GM23248 (cell line): ENCODE data around the gene RTEL1. TPM values are rescaled to one million over a fixed set of nuclear protein-coding genes. Genes with fewer than 3 reads are reported as not detected.

Experiments used
- DNase-seq: peaks from one replicate; pipeline ENCODE4 v3.0.0-alpha.2; 2015
- H2AFZ ChIP-seq: fragments of 200-600 bp; sonication (generic); 2 replicates; pipeline ENCODE4 v1.6.1; 2016; ENCODE audit warnings: antibody characterized with exemption
- H3F3A ChIP-seq: fragments of 200-600 bp; sonication (generic); 2 replicates; pipeline ENCODE4 v1.6.1; 2016; ENCODE audit warnings: mild to moderate bottlenecking, antibody characterized with exemption, mixed run types; ENCODE audit not compliant: insufficient read depth
- H3K27ac ChIP-seq: fragments of 200-600 bp; sonication (generic); 2 replicates; pipeline ENCODE4 v1.5.1; 2016; ENCODE audit warnings: mild to moderate bottlenecking
- H3K27me3 ChIP-seq: fragments of 200-600 bp; sonication (generic); replicated peaks from 2 replicates; pipeline ENCODE4 v1.6.1; 2016; ENCODE audit warnings: mild to moderate bottlenecking; ENCODE audit not compliant: insufficient read depth
- H3K36me3 ChIP-seq: fragments of 200-600 bp; sonication (generic); 2 replicates; pipeline ENCODE4 v1.6.1; 2016; ENCODE audit warnings: low read depth, mild to moderate bottlenecking
- H3K4me1 ChIP-seq: fragments of 200-600 bp; sonication (generic); 2 replicates; pipeline ENCODE4 v1.6.1; 2016; ENCODE audit warnings: mild to moderate bottlenecking; ENCODE audit not compliant: insufficient read depth
- H3K4me2 ChIP-seq: fragments of 200-600 bp; sonication (generic); one replicate; pipeline ENCODE4 v1.6.1; 2016; ENCODE audit warnings: mild to moderate bottlenecking; ENCODE audit not compliant: unreplicated experiment
- H3K4me3 ChIP-seq: fragments of 200-600 bp; sonication (generic); 2 replicates; pipeline ENCODE4 v1.5.1; 2016; ENCODE audit warnings: mild to moderate bottlenecking
- H3K79me2 ChIP-seq: fragments of 200-600 bp; sonication (generic); 2 replicates; pipeline ENCODE4 v1.6.1; 2016; ENCODE audit warnings: mild to moderate bottlenecking; ENCODE audit not compliant: insufficient read depth
- H3K9ac ChIP-seq: fragments of 200-600 bp; sonication (generic); 2 replicates; pipeline ENCODE4 v1.6.1; 2016; ENCODE audit warnings: mild to moderate bottlenecking
- H3K9me2 ChIP-seq: fragments of 200-600 bp; sonication (generic); 2 replicates; pipeline ENCODE4 v1.6.1; 2016; ENCODE audit warnings: mixed run types, mild to moderate bottlenecking, moderate library complexity; ENCODE audit not compliant: insufficient read depth
- H3K9me3 ChIP-seq: fragments of 200-600 bp; sonication (generic); one replicate; pipeline ENCODE4 v1.6.1; 2017; ENCODE audit warnings: low read depth
- H4K20me1 ChIP-seq: fragments of 200-600 bp; sonication (generic); 2 replicates; pipeline ENCODE4 v1.6.0; 2016; ENCODE audit not compliant: insufficient read depth
- EZH2 ChIP-seq: fragments of 200-600 bp; sonication (generic); IDR thresholded peaks from 2 replicates; pipeline ENCODE4 v1.6.1; 2018; ENCODE audit warnings: antibody characterized with exemption, mild to moderate bottlenecking; ENCODE audit not compliant: insufficient read depth, poor library complexity, severe bottlenecking
- EZH2phosphoT487 ChIP-seq: fragments of 200-600 bp; sonication (generic); IDR thresholded peaks from 2 replicates; pipeline ENCODE4 v1.6.1; 2018; ENCODE audit warnings: antibody characterized with exemption, moderate library complexity, mild to moderate bottlenecking, low read depth; ENCODE audit not compliant: insufficient read depth
- WGBS, 2 experiments: methylation state at CpG; one replicate each; pipeline ENCODE4 v1.1.6; 2015 to 2017; ENCODE audit warnings: low lambda C conversion rate in 2 of 2, low coverage in 1 of 2; ENCODE audit errors: missing lambda C conversion rate in 2 of 2; 5-methylcytosine and 5-hydroxymethylcytosine counted together
- in situ Hi-C: fragments of 300-500 bp; cut with MboI; formaldehyde crosslinking; loops from 2 replicates; pipeline ENCODE4 v1.15.0; 2020
- polyA plus RNA-seq: library from polyadenylated mRNA; unstranded; fragments of >200 nt; fragmentation: Nextera tagmentation; extraction: Ambion mirVana; gene quantifications from 2 replicates; pipeline ENCODE4 v1.2.1, GENCODE V29; 2016
- total RNA-seq: library from RNA; depleted of rRNA; stranded (reverse); fragments of >200 nt; shearing (Covaris generic); gene quantifications from 2 replicates; pipeline ENCODE4 v1.2.3, GENCODE V29; 2014

RTEL1 gene
- total and polyA plus RNA-seq, 2 experiments from 2014 or later: 8.6 to 15.6 TPM

DNA sequence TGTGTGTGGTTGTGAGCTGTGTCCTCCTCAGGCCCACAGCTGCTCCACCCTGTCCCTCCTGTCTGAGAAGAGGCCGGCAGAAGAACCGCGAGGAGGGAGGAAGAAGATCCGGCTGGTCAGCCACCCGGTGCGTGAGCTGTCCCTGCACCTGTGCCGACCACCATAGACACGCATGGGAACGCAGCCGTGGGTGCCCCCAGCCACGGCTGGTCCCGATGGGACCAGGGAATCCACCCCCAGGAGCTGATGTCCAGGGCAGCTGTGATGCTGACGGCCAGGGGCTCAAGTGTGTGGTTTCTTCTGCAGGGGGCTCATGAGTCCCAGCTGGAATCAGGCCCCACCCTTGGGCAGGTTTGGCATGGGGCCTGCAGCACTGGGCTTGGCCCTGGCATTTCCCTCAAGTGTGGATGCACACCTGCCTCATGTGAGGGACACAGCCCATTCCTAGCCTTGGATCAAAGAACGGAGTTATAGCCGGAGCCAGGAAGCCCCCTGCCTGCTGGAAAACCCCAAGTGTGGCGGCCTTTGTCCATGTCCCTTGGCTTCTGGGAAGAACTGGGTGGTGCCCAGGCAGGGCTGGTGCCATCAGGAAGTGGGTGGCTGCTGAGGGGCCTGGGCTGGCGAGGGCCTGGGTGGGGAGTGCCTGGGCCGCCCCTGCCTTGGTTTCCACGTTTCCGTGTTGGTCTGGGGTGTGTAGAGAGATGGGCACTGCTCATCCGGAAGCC, 33.8 kb downstream of the RTEL1 start:
- H3K4me2 ChIP-seq: no peak overlapping the region
- TF ChIP-seq EZH2 (no peak), EZH2phosphoT487 (no peak)
- H3K79me2 ChIP-seq: no peaks in the 10 kb centered on the region
- no peak overlapping the region for H3K9ac ChIP-seq
- peaks cover 9% of the 10 kb centered on the region for H3K4me1 ChIP-seq
- no peaks in the 10 kb centered on the region for H3K9me2 ChIP-seq
- no peak for DNase-seq
- H2AFZ ChIP-seq: no peak overlapping the region
- H3K27ac ChIP-seq: no peak overlapping the region
- H3F3A ChIP-seq: peaks cover 8% of the 10 kb centered on the region; the same call in 1 of the 2 replicates
- WGBS, 2 experiments: 86 to 91% methylated on average over 15 of the region's 21 CpGs
- no peak overlapping the region for H3K4me3 ChIP-seq
- H3K36me3 ChIP-seq: no peaks in the 10 kb centered on the region
- no peaks in the 10 kb centered on the region for H3K27me3 ChIP-seq
- H3K9me3 ChIP-seq: no peaks in the 10 kb centered on the region
- H4K20me1 ChIP-seq: no peaks in the 10 kb centered on the region
- in situ Hi-C loops: no loop called here

- H3K4me1 ChIP-seq: peaks cover 2% of the 10 kb centered on the region
- H3K79me2 ChIP-seq: no peaks in the 10 kb centered on the region
- H4K20me1 ChIP-seq: no peaks in the 10 kb centered on the region
- in situ Hi-C loops: no loop called here
- no peak overlapping the region for H3K4me2 ChIP-seq
- H3K27me3 ChIP-seq: no peaks in the 10 kb centered on the region
- no peaks in the 10 kb centered on the region for H3K9me2 ChIP-seq
- H3K4me3 ChIP-seq: no peak overlapping the region
- TF ChIP-seq EZH2 (no peak), EZH2phosphoT487 (no peak)
- no peaks in the 10 kb centered on the region for H3K36me3 ChIP-seq
- 54 to 61% methylated on average over 17 to 20 of the region's 20 CpGs for WGBS, 2 experiments
- H3K9ac ChIP-seq: no peak overlapping the region
- H3K9me3 ChIP-seq: no peaks in the 10 kb centered on the region
- H3F3A ChIP-seq: peaks cover 3% of the 10 kb centered on the region; the same call in 1 of the 2 replicates
- H3K27ac ChIP-seq: no peak overlapping the region
- no peak overlapping the region for H2AFZ ChIP-seq
- DNase-seq: peak; percentile 53
These were observed 34.4 kb downstream of the RTEL1 start for GRCh38 chr20:63692436-63693082.

DNA sequence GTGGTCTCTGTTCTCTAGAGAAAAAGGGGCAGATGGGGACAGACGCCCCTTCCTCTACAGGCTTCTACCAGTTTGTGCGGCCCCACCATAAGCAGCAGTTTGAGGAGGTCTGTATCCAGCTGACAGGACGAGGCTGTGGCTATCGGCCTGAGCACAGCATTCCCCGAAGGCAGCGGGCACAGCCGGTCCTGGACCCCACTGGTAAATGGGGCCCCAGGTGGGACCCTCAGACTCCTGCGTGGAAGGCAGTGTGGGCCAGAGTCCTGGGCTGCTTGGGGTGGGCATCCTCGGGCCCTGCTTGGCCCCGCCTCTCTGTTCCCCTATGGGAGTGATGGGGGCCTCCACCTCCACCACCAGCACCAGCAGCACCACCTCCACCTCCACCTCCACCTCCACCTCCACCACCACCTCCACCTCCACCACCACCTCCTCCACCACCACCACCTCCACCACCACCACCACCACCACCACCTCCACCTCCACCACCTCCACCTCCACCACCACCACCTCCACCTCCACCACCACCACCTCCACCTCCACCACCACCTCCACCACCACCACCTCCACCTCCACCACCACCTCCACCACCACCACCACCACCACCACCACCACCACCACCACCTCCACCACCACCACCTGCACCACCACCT, 35.1 kb downstream of the RTEL1 start:
- WGBS, 2 experiments: 88 to 89% methylated on average over 9 of the region's 10 CpGs
- H3K4me2 ChIP-seq: no peak overlapping the region
- H3K79me2 ChIP-seq: no peaks in the 10 kb centered on the region
- no peaks in the 10 kb centered on the region for H3K9me3 ChIP-seq
- 0 out of 2 replicates have a peak, but pooled peaks cover 6% of the 10 kb centered on the region for H3K4me1 ChIP-seq
- H2AFZ ChIP-seq: no peak overlapping the region
- no peak overlapping the region for H3K27ac ChIP-seq
- H3K9ac ChIP-seq: no peak overlapping the region
- no peaks in the 10 kb centered on the region for H3F3A ChIP-seq
- H4K20me1 ChIP-seq: no peaks in the 10 kb centered on the region
- no peak for DNase-seq
- in situ Hi-C loops: no loop called here
- no peak overlapping the region for H3K4me3 ChIP-seq
- H3K27me3 ChIP-seq: no peaks in the 10 kb centered on the region
- no peaks in the 10 kb centered on the region for H3K9me2 ChIP-seq
- TF ChIP-seq EZH2: no peak
- no peak for TF ChIP-seq EZH2phosphoT487
- H3K36me3 ChIP-seq: no peaks in the 10 kb centered on the region

- Histone ChIP-seq H3F3A (no peaks in the 10 kb centered on the region; the same call in 1 of the 2 replicates), H3K9ac (no peak overlapping the region), H3K4me1 (peaks cover 13% of the 10 kb centered on the region), H3K79me2 (no peaks in the 10 kb centered on the region), H3K4me2 (no peak overlapping the region), H4K20me1 (no peaks in the 10 kb centered on the region), H3K4me3 (no peak overlapping the region), H3K9me3 (no peaks in the 10 kb centered on the region), H3K27ac (no peak overlapping the region), H2AFZ (no peak overlapping the region), H3K9me2 (no peaks in the 10 kb centered on the region), H3K27me3 (no peaks in the 10 kb centered on the region), H3K36me3 (no peaks in the 10 kb centered on the region)
- no peak for DNase-seq
- WGBS, 2 experiments: 88 to 91% methylated on average over 21 of the region's 21 CpGs
- no peak for TF ChIP-seq EZH2phosphoT487
- no peak for TF ChIP-seq EZH2
- in situ Hi-C loops: no loop called here
These were observed 35.8 kb downstream of the RTEL1 start for GRCh38 chr20:63693733-63694583.
